Stomach (tissue), 9 donors: Measurements from ENCODE around the gene FBXO7. TPM values are rescaled to one million over a fixed set of nuclear protein-coding genes. Genes with fewer than 3 reads are reported as not detected.

Experiments
- DNase-seq, 2 donors: peaks; one replicate each; pipeline versions ENCODE4 v3.0.0 to v3.0.0-alpha.2; 2013 to 2019
- H3K27ac ChIP-seq, 5 donors: fragments of 200-600 bp in 4 of 5; sonication (generic) in 4 of 5; one replicate each; pipeline ENCODE4 v1.5.1; 2013 to 2019; ENCODE audit warnings: mild to moderate bottlenecking in 1 of 5, moderate library complexity in 1 of 5
- H3K27me3 ChIP-seq, 3 donors: fragments of 200-600 bp; sonication (generic); one replicate each; pipeline ENCODE4 v1.5.1; 2017 to 2019; ENCODE audit warnings: mixed run types in 1 of 3
- H3K36me3 ChIP-seq, 4 donors: fragments of 200-600 bp; sonication (generic); 1 replicate in 3 of 4; 2 replicates in 1 of 4; pipeline ENCODE4 v1.5.1; 2016 to 2019
- H3K4me1 ChIP-seq, 4 donors: fragments of 200-600 bp; sonication (generic); one replicate each; pipeline ENCODE4 v1.5.1; 2016 to 2019
- H3K4me3 ChIP-seq, 4 donors: fragments of 200-600 bp; sonication (generic) in 3 of 4; one replicate each; pipeline ENCODE4 v1.5.1; 2016 to 2019; ENCODE audit warnings: mild to moderate bottlenecking in 1 of 4
- H3K9me3 ChIP-seq, 4 donors: fragments of 200-600 bp; sonication (generic); one replicate each; pipeline ENCODE4 v1.5.1; 2016 to 2019
- CTCF ChIP-seq, 7 experiments: fragments of 450-650 bp in 4 of 7; fragments of 200-600 bp in 3 of 7; sonication (generic) in 3 of 7; IDR thresholded peaks; one replicate each; pipeline ENCODE4 v1.5.1; 2016 to 2019; ENCODE audit warnings: antibody characterized with exemption in 7 of 7, control low read depth in 2 of 7, mild to moderate bottlenecking in 1 of 7
- EP300 ChIP-seq: sonication (generic); formaldehyde crosslinking; IDR thresholded peaks from one replicate; pipeline ENCODE4 v1.6.1; 2017; ENCODE audit warnings: antibody characterized with exemption
- POLR2A ChIP-seq, 4 donors: fragments of 450-650 bp; IDR thresholded peaks; one replicate each; pipeline ENCODE4 v1.6.1; 2016; ENCODE audit warnings: antibody characterized with exemption in 4 of 4, control low read depth in 2 of 4, mild to moderate bottlenecking in 1 of 4, moderate library complexity in 1 of 4
- POLR2AphosphoS5 ChIP-seq, 3 donors: sonication (generic); formaldehyde crosslinking; IDR thresholded peaks; one replicate each; pipeline ENCODE4 v1.6.1; 2016; ENCODE audit warnings: antibody characterized with exemption in 3 of 3
- WGBS, 5 donors: extraction: QIAGEN DNeasy Blood & Tissue Kit in 3 of 5; methylation state at CpG; one replicate each; pipeline versions ENCODE4 v1.1.5 to v1.1.7; 2013 to 2018; 5-methylcytosine and 5-hydroxymethylcytosine counted together
- intact Hi-C: fragments of 100-400 bp; cut with DNase I; formaldehyde crosslinking; loops from one replicate; pipeline ENCODE4 v1.15.1; 2023; ENCODE audit warnings: low total_unique reads
- polyA plus RNA-seq, 3 donors: library from polyadenylated mRNA; stranded (reverse); fragments of 200-250 nt; gene quantifications; one replicate each; pipeline ENCODE4 v1.2.3, GENCODE V29; 2013
- total RNA-seq, 5 donors: library from RNA; depleted of rRNA; stranded (reverse); fragments of >200 nt; gene quantifications; one replicate each; pipeline versions ENCODE4 v1.1.0 to v1.2.3, GENCODE V29; 2014 to 2016
- donor health status: healthy with polysubstance abuse.
- donor health status: Bipolar disorder and iron deficiency.
- donor health status: healthy.

The FBXO7 gene
- total and polyA plus RNA-seq, 8 donors, result 44.9 to 132 (median 65.9) TPM

GRCh38 chr22:32531931-32532819 is 57.6 kb downstream of the FBXO7 start:
- Histone ChIP-seq H3K36me3 (no peaks in the 10 kb centered on the region), H3K27ac (peak overlapping the region; percentile 11 to 75 (median 61)), H3K9me3 (no peaks in the 10 kb centered on the region), H3K27me3 (peaks cover 0 to 26% (median 0%) of the 10 kb centered on the region in 3 donors), H3K4me3 (no peak overlapping the region), H3K4me1 (peaks cover 25 to 44% (median 33%) of the 10 kb centered on the region in 4 donors)
- WGBS, 5 donors, result 28 to 44% (median 38%) methylated on average over 11 to 19 of the region's 19 CpGs
- intact Hi-C loops, result loop anchor here (10.0 kb wide), 2 partner anchors 103 to 263 kb away; no protein-coding TSS in a partner anchor
- TF ChIP-seq POLR2AphosphoS5 (IDR thresholded peaks at IDR 0.05) (peak; percentile 17 to 35 (median 20)), POLR2A (IDR thresholded peaks at IDR 0.05) (no peak)
- DNase-seq, result peak; percentile 56 to 77

GRCh38 chr22:32532820-32533128 is 58.2 kb downstream of the FBXO7 start:
- H3K4me3 ChIP-seq, result no peak overlapping the region
- no peaks in the 10 kb centered on the region for H3K9me3 ChIP-seq
- H3K27ac ChIP-seq, result peak overlapping the region in 4 of 5 donors; percentile 54 to 75 (median 67)
- DNase-seq, result peak in 1 of 2 donors; percentile 92
- H3K36me3 ChIP-seq, result no peaks in the 10 kb centered on the region
- H3K4me1 ChIP-seq, result peaks cover 25 to 44% (median 33%) of the 10 kb centered on the region in 4 donors
- intact Hi-C loops, result loop anchor here (10.0 kb wide), 2 partner anchors 102 to 262 kb away; no protein-coding TSS in a partner anchor
- 46 to 59% (median 55%) methylated on average over 8 to 10 of the region's 10 CpGs for WGBS, 5 donors
- TF ChIP-seq POLR2AphosphoS5 (IDR thresholded peaks at IDR 0.05) (no peak), CTCF (IDR thresholded peaks at IDR 0.05) (no peak), POLR2A (IDR thresholded peaks at IDR 0.05) (no peak), EP300 (no peak)
- peaks cover 0 to 26% (median 0%) of the 10 kb centered on the region in 3 donors for H3K27me3 ChIP-seq

- Histone ChIP-seq H3K9me3 (no peaks in the 10 kb centered on the region), H3K27ac (peak overlapping the region; percentile 13 to 75 (median 61)), H3K27me3 (peaks cover 0 to 26% (median 0%) of the 10 kb centered on the region in 3 donors), H3K36me3 (no peaks in the 10 kb centered on the region), H3K4me1 (peaks cover 24 to 44% (median 33%) of the 10 kb centered on the region in 4 donors), H3K4me3 (no peak overlapping the region)
- intact Hi-C loops, result loop anchor here (10.0 kb wide), 2 partner anchors 101 to 261 kb away; no protein-coding TSS in a partner anchor
- 68 to 81% (median 72%) methylated on average over 14 to 15 of the region's 15 CpGs for WGBS, 5 donors
- TF ChIP-seq EP300 (no peak), POLR2A (IDR thresholded peaks at IDR 0.05) (no peak), POLR2AphosphoS5 (IDR thresholded peaks at IDR 0.05) (no peak), CTCF (IDR thresholded peaks at IDR 0.05) (no peak)
- peak in 1 of 2 donors; percentile 24 for DNase-seq
These were observed 58.9 kb downstream of the FBXO7 start for GRCh38 chr22:32533265-32534111.

- Histone ChIP-seq H3K27me3 (peaks cover 0 to 21% (median 0%) of the 10 kb centered on the region in 3 donors), H3K9me3 (no peaks in the 10 kb centered on the region), H3K36me3 (no peaks in the 10 kb centered on the region), H3K4me1 (peaks cover 14 to 37% (median 28%) of the 10 kb centered on the region in 4 donors), H3K4me3 (no peak overlapping the region), H3K27ac (peak overlapping the region; percentile 13 to 75 (median 61))
- TF ChIP-seq EP300 (no peak), POLR2AphosphoS5 (IDR thresholded peaks at IDR 0.05) (peak in 1 of 3 donors; percentile 9)
- intact Hi-C loops, result loop anchor here (10.0 kb wide), 2 partner anchors 100 to 260 kb away; no protein-coding TSS in a partner anchor
- peak; percentile 34 to 79 for DNase-seq
- WGBS, 5 donors, result 40 to 58% (median 49%) methylated on average over 14 to 15 of the region's 15 CpGs
These were observed 59.9 kb downstream of the FBXO7 start for GRCh38 chr22:32534252-32535235.
